Karpas-422 (cell line): ENCODE results near the gene HGFAC. TPM values are rescaled to one million over a fixed set of nuclear protein-coding genes. Genes with fewer than 3 reads are reported as not detected.

Experiments used
- DNase-seq: peaks from one replicate; pipeline ENCODE4 v3.0.0-alpha.2; 2015
- H2AFZ ChIP-seq: fragments of 200-600 bp; sonication (generic); 2 replicates; pipeline ENCODE4 v1.6.1; 2014; ENCODE audit warnings: antibody characterized with exemption, low read length, mixed read lengths
- H3K27ac ChIP-seq: fragments of 200-600 bp; sonication (generic); 2 replicates; pipeline ENCODE4 v1.5.1; 2014; ENCODE audit warnings: mild to moderate bottlenecking, low read length, moderate library complexity
- H3K27me3 ChIP-seq: fragments of 200-600 bp; sonication (generic); 2 replicates; pipeline ENCODE4 v1.6.1; 2014; ENCODE audit warnings: low read length, mixed read lengths
- H3K36me3 ChIP-seq: fragments of 200-600 bp; sonication (generic); 2 replicates; pipeline ENCODE4 v1.6.1; 2014; ENCODE audit warnings: low read length, mixed read lengths; ENCODE audit not compliant: insufficient read depth
- H3K4me1 ChIP-seq: fragments of 200-600 bp; sonication (generic); 2 replicates; pipeline ENCODE4 v1.6.1; 2014; ENCODE audit warnings: mild to moderate bottlenecking, low read length, mixed read lengths
- H3K4me2 ChIP-seq: fragments of 200-600 bp; sonication (generic); 2 replicates; pipeline ENCODE4 v1.6.1; 2014; ENCODE audit warnings: low read length, low read depth, mild to moderate bottlenecking; ENCODE audit not compliant: poor library complexity, severe bottlenecking
- H3K4me3 ChIP-seq: fragments of 200-600 bp; sonication (generic); 2 replicates; pipeline ENCODE4 v1.5.1; 2014; ENCODE audit warnings: mild to moderate bottlenecking, antibody characterized with exemption, low read length, mixed read lengths
- H3K79me2 ChIP-seq: fragments of 200-600 bp; sonication (generic); 2 replicates; pipeline ENCODE4 v1.6.1; 2014; ENCODE audit warnings: mild to moderate bottlenecking, low read length, mixed read lengths
- H3K9ac ChIP-seq: fragments of 200-600 bp; sonication (generic); 2 replicates; pipeline ENCODE4 v1.6.0; 2014; ENCODE audit warnings: low read length
- H3K9me2 ChIP-seq: fragments of 200-600 bp; sonication (generic), shearing (Covaris generic); replicated peaks from 2 replicates; pipeline ENCODE4 v1.6.0; 2014; ENCODE audit warnings: mild to moderate bottlenecking, low read length, moderate library complexity; ENCODE audit not compliant: insufficient read depth
- H3K9me3 ChIP-seq: fragments of 300-700, 200-600 bp; sonication (generic); 2 replicates; pipeline ENCODE4 v1.6.1; 2014; ENCODE audit warnings: low read length, mixed read lengths
- H4K20me1 ChIP-seq: fragments of 200-600 bp; sonication (generic); 2 replicates; pipeline ENCODE4 v1.6.1; 2014; ENCODE audit warnings: mild to moderate bottlenecking, antibody characterized with exemption, low read length, low read depth; ENCODE audit not compliant: insufficient read depth
- total RNA-seq: library from RNA; depleted of rRNA; stranded (reverse); fragments of >200 nt; shearing (Covaris generic); gene quantifications from 2 replicates; pipeline ENCODE4 v1.2.3, GENCODE V29; 2014; ENCODE audit warnings: low replicate concordance

HGFAC gene
- total RNA-seq, 1 experiment from 2014 or later: not detected

DNA sequence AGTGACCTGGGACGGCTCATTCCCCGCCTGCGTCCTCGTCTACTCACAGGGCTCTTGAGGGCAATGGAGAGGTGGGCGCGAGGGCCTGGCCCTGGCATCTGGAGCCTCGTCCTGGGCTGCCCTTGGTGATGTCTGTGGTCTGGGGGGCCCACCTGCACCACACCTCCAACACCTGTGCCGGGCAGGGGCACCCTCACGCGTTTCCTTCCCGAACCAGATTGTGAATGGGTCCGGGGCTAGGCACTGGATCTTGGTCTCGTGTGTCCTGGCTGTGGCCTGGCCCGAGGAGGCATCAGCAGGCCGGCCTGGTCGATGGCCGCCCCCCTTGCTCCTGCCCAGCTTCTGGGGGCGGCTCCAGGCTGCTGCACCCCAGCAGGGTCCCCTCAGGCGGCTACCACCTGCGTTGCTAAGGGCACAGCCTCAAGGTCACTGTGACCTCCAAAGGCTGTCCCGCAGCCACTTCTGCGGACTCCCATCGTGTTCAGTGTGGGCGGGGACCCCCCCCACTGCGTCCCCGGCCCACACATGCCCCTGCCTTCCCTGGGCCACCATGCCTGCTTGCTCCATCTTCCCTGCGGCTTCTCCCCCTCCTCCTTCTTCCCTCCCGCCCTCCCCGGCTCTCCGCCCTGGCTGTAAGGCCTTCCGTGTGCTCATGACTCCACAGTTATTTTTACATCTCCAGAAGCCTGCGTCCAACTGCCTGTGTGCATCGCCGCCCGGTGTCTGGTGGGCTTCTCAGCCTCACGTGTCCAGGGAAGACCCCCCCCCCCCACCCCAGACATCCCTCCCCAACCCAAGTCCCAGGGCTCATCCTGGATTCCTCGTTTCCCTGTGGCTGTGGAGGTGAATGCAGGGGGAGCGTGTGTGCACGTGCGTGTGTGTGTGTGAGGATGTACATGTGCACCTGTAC is 25.2 kb downstream of the HGFAC start:
- no peaks in the 10 kb centered on the region for H3K4me1 ChIP-seq
- H3K27ac ChIP-seq: no peak overlapping the region
- H3K27me3 ChIP-seq: no peaks in the 10 kb centered on the region
- no peak for DNase-seq
- no peaks in the 10 kb centered on the region for H3K9me3 ChIP-seq
- no peaks in the 10 kb centered on the region for H4K20me1 ChIP-seq
- no peak overlapping the region for H3K4me2 ChIP-seq
- H3K79me2 ChIP-seq: no peaks in the 10 kb centered on the region
- H3K4me3 ChIP-seq: no peak overlapping the region
- H2AFZ ChIP-seq: no peak overlapping the region
- H3K36me3 ChIP-seq: no peaks in the 10 kb centered on the region
- H3K9me2 ChIP-seq: no peaks in the 10 kb centered on the region
- H3K9ac ChIP-seq: no peak overlapping the region

DNA sequence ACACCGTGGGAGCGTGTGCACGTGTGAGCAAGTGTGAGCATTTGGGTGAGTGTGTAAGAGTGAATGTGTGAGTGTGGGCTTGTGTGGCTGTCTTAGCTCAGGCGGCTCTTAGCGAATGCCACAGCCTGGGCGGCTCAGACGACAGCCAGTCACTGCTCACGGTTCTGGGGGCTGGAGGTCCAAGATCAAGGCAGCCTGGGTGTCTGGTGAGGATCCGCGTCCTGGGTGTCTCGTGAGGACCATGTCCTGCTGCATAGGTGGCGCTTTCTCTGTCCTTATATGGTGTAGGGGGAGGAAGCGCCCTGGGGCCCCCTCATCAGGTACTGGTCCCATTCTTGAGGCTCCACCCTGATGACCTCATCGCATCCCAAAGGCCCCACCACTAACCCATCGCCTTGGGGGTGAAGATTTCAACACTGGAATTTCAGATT is 25.8 kb downstream of the HGFAC start:
- Histone ChIP-seq H3K79me2 (no peaks in the 10 kb centered on the region), H3K9me3 (no peaks in the 10 kb centered on the region), H3K4me2 (no peak overlapping the region), H3K9ac (no peak overlapping the region), H3K36me3 (no peaks in the 10 kb centered on the region), H3K27ac (no peak overlapping the region), H3K9me2 (no peaks in the 10 kb centered on the region), H3K4me3 (no peak overlapping the region), H2AFZ (no peak overlapping the region), H4K20me1 (no peaks in the 10 kb centered on the region), H3K27me3 (no peaks in the 10 kb centered on the region), H3K4me1 (no peaks in the 10 kb centered on the region)
- DNase-seq: no peak

DNA sequence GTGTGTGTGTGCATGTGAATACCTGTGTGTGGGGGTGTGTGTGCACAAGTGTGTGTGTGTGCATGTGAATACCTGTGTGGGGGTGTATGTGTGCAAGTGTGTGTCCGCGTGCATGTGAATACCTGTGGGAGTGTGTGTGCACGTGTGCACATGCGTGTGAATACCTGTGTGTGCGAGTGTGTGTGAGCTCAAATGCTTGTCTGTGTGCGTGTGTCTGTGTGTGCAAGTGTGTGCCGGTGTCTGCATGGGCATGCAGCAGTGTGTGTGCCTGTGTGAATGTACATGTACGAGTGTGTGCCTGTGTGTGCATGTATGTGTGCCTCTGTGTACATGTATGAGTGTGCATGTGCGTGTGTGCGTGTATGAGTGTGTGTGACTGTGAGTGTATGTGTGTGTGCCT is 26.4 kb downstream of the HGFAC start:
- Histone ChIP-seq H3K27me3 (no peaks in the 10 kb centered on the region), H3K79me2 (no peaks in the 10 kb centered on the region), H2AFZ (no peak overlapping the region), H3K4me2 (no peak overlapping the region), H3K9ac (no peak overlapping the region), H3K9me2 (no peaks in the 10 kb centered on the region), H3K27ac (no peak overlapping the region), H3K4me1 (no peaks in the 10 kb centered on the region), H3K36me3 (no peaks in the 10 kb centered on the region), H3K9me3 (no peaks in the 10 kb centered on the region), H3K4me3 (no peak overlapping the region), H4K20me1 (no peaks in the 10 kb centered on the region)
- DNase-seq: no peak

DNA sequence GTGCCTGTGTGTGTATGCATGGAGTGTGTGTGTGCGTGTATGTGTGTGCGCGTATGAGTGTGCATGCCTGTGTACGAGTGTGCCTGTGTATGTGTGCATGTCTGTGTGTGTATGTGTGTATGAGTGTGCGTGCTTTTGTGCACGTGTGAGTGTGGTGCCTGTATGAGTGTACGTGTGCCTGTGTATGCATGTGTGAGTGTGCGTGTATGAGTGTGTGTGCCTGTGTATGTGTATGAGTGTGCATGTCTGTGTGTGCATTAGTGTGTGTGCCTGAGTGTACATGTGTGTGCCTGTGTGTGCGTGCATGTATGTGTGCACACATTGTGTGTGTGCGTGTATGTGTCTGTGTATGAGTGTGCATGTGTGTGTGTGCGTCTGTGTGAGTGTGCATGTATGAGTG is 27.0 kb downstream of the HGFAC start:
- Histone ChIP-seq H3K36me3 (no peaks in the 10 kb centered on the region), H3K4me2 (no peak overlapping the region)

DNA sequence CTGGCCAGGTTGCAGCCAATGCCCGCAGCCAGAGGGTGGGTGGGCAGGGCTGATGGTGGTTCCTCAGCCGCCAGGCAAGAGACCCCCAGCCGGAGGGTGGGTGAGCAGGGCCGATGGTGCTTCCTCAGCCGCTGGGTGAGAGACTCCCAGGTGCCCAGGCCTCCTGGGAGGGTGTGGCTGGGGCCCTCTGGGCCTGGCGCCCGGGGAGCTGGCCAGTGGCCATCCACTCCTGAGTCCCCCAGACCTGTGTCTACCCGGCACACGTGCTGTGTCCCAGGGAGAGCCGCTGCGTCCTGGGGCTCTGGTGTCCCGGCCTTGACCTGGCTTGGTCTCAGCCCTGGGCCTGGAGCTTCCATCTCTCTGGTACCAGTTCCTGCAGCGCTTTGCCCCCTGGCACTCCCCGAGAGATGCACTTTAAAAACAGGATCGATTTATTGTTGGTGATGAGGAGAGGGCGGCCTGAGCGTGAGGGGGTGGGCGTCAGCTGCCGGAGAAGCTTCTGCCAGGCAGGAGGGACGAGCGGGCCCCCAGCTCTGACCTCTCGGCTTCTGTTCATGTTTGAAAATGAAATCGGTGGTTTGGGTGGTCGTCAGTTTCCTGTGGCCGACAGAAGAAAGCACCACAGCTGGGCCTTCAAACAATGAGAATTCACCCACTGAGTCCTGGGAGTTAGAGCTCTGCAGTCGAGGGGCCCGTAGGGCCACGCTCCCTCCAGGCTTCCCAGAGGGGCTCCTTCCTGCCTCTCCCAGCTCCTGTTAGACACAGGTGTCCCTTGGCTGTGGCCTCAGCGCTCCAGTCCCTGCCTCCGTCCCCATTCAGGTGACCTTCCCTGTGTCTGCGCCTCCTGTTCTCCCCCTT is 27.8 kb downstream of the HGFAC start:
- Histone ChIP-seq H3K4me1 (no peaks in the 10 kb centered on the region), H3K27ac (no peak overlapping the region), H3K9me2 (no peaks in the 10 kb centered on the region), H3K36me3 (no peaks in the 10 kb centered on the region), H3K4me2 (no peak overlapping the region), H2AFZ (no peak overlapping the region), H3K9me3 (no peaks in the 10 kb centered on the region), H4K20me1 (no peaks in the 10 kb centered on the region), H3K27me3 (no peaks in the 10 kb centered on the region), H3K9ac (no peak overlapping the region), H3K4me3 (no peak overlapping the region), H3K79me2 (no peaks in the 10 kb centered on the region)
- DNase-seq: no peak

More for the DNA sequence above, 27.0 kb downstream of the HGFAC start:
- H3K27me3 ChIP-seq: no peaks in the 10 kb centered on the region
- no peaks in the 10 kb centered on the region for H4K20me1 ChIP-seq
- H2AFZ ChIP-seq: no peak overlapping the region
- no peak overlapping the region for H3K4me3 ChIP-seq
- DNase-seq: no peak
- H3K4me1 ChIP-seq: no peaks in the 10 kb centered on the region
- H3K79me2 ChIP-seq: no peaks in the 10 kb centered on the region
- H3K27ac ChIP-seq: no peak overlapping the region
- no peaks in the 10 kb centered on the region for H3K9me2 ChIP-seq
- H3K9me3 ChIP-seq: no peaks in the 10 kb centered on the region
- H3K9ac ChIP-seq: no peak overlapping the region

DNA sequence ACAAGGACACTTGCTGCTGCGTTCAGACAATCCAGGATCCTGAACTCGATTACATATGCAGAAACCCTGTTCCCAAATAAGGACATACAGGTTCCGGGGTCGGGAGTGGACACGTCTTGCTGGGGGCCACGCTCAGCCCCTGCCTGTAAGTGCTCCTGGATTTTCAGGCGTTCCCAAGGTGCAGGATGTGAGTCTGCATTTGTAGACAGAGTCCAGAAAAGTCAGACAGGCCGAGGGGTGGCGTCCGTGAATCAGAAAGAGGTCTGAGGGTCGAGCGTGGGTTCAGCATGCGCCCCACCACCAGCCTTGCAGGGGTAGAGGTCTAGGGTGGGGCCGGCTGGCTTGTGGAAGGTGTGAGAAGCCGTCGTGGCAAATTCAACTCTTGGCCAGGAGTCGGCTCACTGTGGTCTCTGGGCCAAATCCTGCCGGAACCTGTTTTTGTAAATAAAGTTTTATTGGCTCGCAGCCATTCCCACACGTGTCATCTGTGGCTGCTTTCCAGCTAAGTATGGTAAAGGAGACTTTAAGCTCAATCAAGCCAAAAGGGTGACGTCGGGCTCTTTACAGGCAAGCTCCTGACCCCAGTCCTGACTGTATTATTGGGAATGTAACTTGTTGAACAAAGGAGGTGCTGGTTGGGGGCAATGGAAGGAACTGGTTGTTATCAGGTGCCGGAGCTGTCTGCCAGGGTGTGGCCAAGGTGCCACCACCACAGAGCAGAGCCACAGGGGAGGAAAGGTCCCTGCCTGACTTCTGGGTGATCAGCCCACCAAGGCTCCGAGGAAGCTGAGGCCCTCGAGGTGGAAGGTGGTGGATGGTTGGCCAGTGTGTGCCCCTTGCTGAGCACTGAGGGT is 28.7 kb downstream of the HGFAC start:
- Histone ChIP-seq H3K9ac (no peak overlapping the region), H3K4me3 (no peak overlapping the region), H3K9me3 (no peaks in the 10 kb centered on the region), H4K20me1 (no peaks in the 10 kb centered on the region), H3K27ac (no peak overlapping the region), H2AFZ (no peak overlapping the region), H3K9me2 (no peaks in the 10 kb centered on the region), H3K4me1 (no peaks in the 10 kb centered on the region), H3K27me3 (no peaks in the 10 kb centered on the region), H3K36me3 (no peaks in the 10 kb centered on the region), H3K79me2 (no peaks in the 10 kb centered on the region), H3K4me2 (no peak overlapping the region)
- DNase-seq: no peak

DNA sequence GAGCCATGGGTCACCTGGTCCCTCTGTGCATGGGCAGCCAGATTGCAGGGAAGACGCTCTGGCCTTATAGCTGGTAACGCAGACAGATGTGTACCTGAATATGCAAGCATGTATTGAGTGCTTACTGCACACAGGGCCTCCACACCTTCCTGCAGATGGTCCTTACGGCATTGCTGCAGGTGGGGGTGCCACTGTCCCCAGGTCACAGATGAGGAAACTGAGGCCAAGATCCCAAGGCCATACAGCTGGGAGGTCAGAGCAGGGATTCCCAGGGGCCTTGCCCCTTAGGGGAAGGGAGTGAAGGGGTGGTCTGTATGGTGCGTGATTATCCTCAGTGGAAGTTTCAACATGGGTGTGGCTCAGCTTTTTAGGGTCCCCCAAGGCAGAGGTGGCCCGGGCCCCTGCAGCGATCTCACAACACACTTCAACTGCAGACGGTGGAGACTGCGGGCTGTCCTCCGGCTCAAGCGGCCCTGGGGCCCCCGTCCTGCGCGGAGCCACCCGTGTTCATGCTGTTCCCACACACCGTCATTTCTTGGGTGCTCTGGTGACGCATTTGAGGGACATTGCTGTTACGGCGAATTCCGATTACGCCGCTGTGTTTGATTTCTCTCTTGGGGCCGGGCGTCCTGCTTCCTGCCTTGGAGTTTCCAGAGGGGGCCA is 29.5 kb downstream of the HGFAC start:
- H3K9me2 ChIP-seq: no peaks in the 10 kb centered on the region
- no peaks in the 10 kb centered on the region for H3K9me3 ChIP-seq
- H4K20me1 ChIP-seq: no peaks in the 10 kb centered on the region
- H3K36me3 ChIP-seq: no peaks in the 10 kb centered on the region
- H3K27ac ChIP-seq: no peak overlapping the region
- no peak for DNase-seq
- no peaks in the 10 kb centered on the region for H3K79me2 ChIP-seq
- H3K9ac ChIP-seq: no peak overlapping the region
- H3K27me3 ChIP-seq: no peaks in the 10 kb centered on the region
- no peak overlapping the region for H2AFZ ChIP-seq
- no peak overlapping the region for H3K4me2 ChIP-seq
- H3K4me1 ChIP-seq: no peaks in the 10 kb centered on the region
- no peak overlapping the region for H3K4me3 ChIP-seq
